Left ventricle myocardium inferior (tissue), 1 donor: Measurements from ENCODE around the gene ADAMTSL3. TPM values are rescaled to one million over a fixed set of nuclear protein-coding genes. Genes with fewer than 3 reads are reported as not detected.

Experiments
- DNase-seq: peaks from one replicate; pipeline ENCODE4 v3.0.0-alpha.2; 2020
- H3K27ac ChIP-seq: fragments of 200-600 bp; replicated peaks from 2 replicates; pipeline ENCODE4 v1.8.0; 2021
- H3K27me3 ChIP-seq: fragments of 200-600 bp; 2 replicates; pipeline ENCODE4 v1.8.0; 2021; ENCODE audit warnings: low read depth
- H3K36me3 ChIP-seq: fragments of 200-600 bp; 2 replicates; pipeline ENCODE4 v1.8.0; 2021
- H3K4me1 ChIP-seq: fragments of 200-600 bp; 2 replicates; pipeline ENCODE4 v1.8.0; 2021
- H3K4me3 ChIP-seq: fragments of 200-600 bp; 2 replicates; pipeline ENCODE4 v1.8.0; 2021; ENCODE audit warnings: mild to moderate bottlenecking, moderate library complexity
- H3K9me3 ChIP-seq: fragments of 200-600 bp; replicated peaks from 2 replicates; pipeline ENCODE4 v1.8.0; 2021
- intact Hi-C: fragments of 100-400 bp; cut with micrococcal nuclease; formaldehyde crosslinking; loops from one replicate; pipeline ENCODE4 v1.11.0; 2022
- total RNA-seq: library from RNA; stranded (reverse); fragmentation: NEBNext Ultra II Directional; extraction: Animal tissue kit (Norgen Biotek cat#: 25700); gene quantifications from one replicate; pipeline ENCODE4 v1.2.1, GENCODE V29; 2021
- TF ChIP-seq, protein P1 (sequence below): fragments of 200-600 bp; IDR thresholded peaks from 2 replicates; pipeline ENCODE4 v1.8.0; 2021; ENCODE audit warnings: antibody characterized with exemption, mild to moderate bottlenecking, borderline replicate concordance
- donor health status: DM: no; HTN: yes; CAD: no; lungs with severe emphysema.

The ADAMTSL3 gene
- total RNA-seq, 1 donor from 2014 or later, result 11.9 TPM

DNA sequence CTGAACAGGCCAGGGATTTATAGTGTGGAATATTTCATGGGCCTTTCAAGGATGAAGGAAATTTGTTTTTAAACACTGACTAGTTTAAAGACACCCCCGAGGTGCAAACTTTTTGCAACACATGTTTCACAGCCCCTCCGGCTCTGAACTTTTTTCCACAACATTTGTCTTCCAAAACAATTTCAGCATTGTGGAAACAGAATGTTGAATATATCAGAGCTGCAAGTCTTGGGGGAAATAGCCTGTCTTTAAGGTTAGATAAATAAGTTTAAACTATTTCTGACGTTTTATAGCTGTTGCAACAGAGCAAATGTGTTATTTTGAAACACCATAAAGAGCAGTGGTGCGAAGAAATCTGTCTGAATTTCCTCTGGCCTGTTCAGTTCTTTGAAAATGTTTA, 352.5 kb downstream of the ADAMTSL3 start:
- H3K36me3 ChIP-seq, result no peaks in the 10 kb centered on the region

DNA sequence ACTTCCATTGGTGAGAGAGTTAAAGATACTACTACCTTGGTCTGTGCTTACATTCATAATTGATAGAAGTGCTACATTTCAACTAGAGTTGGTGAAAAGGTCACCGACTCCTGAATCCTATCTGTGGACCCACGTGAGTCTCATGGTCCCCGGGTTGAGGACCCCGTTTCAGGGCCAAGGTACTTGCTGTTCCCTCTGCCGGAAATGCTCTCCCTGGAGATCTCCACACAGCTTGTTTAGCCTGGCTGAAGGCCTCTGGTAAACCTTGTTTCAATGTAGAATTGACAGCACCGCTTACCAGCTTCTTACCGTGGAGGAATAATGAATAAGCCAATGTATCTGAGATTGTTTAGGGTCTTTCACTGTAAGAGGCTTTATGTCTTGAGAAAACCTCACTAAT, 355.7 kb downstream of the ADAMTSL3 start:
- H3K27me3 ChIP-seq, result no peaks in the 10 kb centered on the region
- peaks cover 17% of the 10 kb centered on the region for H3K9me3 ChIP-seq
- H3K4me1 ChIP-seq, result peaks cover 5% of the 10 kb centered on the region
- no peak overlapping the region for H3K4me3 ChIP-seq
- intact Hi-C loops, result no loop called here
- peak overlapping the region; percentile 27 for H3K27ac ChIP-seq
- peak; percentile 21 for DNase-seq
- H3K36me3 ChIP-seq, result peaks cover 6% of the 10 kb centered on the region
- TF ChIP-seq, protein P1, sequence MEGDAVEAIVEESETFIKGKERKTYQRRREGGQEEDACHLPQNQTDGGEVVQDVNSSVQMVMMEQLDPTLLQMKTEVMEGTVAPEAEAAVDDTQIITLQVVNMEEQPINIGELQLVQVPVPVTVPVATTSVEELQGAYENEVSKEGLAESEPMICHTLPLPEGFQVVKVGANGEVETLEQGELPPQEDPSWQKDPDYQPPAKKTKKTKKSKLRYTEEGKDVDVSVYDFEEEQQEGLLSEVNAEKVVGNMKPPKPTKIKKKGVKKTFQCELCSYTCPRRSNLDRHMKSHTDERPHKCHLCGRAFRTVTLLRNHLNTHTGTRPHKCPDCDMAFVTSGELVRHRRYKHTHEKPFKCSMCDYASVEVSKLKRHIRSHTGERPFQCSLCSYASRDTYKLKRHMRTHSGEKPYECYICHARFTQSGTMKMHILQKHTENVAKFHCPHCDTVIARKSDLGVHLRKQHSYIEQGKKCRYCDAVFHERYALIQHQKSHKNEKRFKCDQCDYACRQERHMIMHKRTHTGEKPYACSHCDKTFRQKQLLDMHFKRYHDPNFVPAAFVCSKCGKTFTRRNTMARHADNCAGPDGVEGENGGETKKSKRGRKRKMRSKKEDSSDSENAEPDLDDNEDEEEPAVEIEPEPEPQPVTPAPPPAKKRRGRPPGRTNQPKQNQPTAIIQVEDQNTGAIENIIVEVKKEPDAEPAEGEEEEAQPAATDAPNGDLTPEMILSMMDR, result no peak

More for the DNA sequence above, 352.5 kb downstream of the ADAMTSL3 start:
- Histone ChIP-seq H3K27ac (peak overlapping the region; percentile 31), H3K4me1 (peaks cover 5% of the 10 kb centered on the region), H3K4me3 (no peak overlapping the region), H3K27me3 (no peaks in the 10 kb centered on the region), H3K9me3 (peaks cover 3% of the 10 kb centered on the region)
- DNase-seq, result no peak
- TF ChIP-seq, protein P1, result no peak
- intact Hi-C loops, result no loop called here

DNA sequence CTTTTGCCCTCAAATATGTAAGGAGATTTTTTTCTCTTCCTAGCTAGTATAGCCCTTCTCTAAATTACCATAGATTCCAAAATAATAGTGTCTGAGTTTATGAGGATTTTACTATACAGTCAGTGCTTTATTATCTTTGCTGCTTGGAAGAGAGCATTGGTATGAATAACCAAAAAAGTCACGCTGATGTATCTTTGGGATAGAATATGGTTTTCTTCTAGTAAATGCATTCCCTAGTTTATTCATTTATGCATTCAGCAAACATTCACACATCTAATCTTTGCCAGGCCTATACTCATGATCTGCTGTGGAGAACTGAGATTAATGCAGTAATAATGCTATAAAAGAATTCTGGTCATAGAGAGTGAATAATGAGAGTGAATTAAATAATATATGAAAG, 356.3 kb downstream of the ADAMTSL3 start:
- DNase-seq, result no peak
- intact Hi-C loops, result no loop called here
- Histone ChIP-seq H3K36me3 (peaks cover 9% of the 10 kb centered on the region), H3K9me3 (peaks cover 17% of the 10 kb centered on the region), H3K4me1 (peaks cover 5% of the 10 kb centered on the region), H3K4me3 (no peak overlapping the region), H3K27me3 (no peaks in the 10 kb centered on the region), H3K27ac (no peak overlapping the region)
- TF ChIP-seq, protein P1, result no peak

DNA sequence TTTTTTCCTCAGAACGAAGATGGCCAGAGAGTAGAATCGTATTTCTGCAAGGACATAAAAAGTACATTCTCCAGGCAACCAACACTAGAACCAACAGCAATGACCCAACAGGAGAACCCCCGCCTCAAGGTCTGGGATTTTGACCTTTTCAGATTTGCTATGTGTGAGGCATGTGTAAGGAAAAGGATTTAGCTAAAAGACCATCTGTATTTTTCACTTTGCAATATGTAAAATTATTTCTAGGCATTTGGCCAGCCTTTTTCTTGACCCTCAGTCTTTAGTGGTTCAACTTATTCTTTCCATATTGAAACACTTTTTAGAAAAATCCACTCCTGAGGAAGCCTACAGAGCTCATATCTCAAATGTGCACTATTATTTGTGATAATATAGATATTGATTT, 362.4 kb downstream of the ADAMTSL3 start:
- H3K27ac ChIP-seq, result no peak overlapping the region
- TF ChIP-seq, protein P1, result no peak
- no peak for DNase-seq
- intact Hi-C loops, result no loop called here
- no peaks in the 10 kb centered on the region for H3K4me1 ChIP-seq
- no peak overlapping the region for H3K4me3 ChIP-seq
- peaks cover 23% of the 10 kb centered on the region for H3K36me3 ChIP-seq
- no peaks in the 10 kb centered on the region for H3K27me3 ChIP-seq
- peaks cover 15% of the 10 kb centered on the region for H3K9me3 ChIP-seq

DNA sequence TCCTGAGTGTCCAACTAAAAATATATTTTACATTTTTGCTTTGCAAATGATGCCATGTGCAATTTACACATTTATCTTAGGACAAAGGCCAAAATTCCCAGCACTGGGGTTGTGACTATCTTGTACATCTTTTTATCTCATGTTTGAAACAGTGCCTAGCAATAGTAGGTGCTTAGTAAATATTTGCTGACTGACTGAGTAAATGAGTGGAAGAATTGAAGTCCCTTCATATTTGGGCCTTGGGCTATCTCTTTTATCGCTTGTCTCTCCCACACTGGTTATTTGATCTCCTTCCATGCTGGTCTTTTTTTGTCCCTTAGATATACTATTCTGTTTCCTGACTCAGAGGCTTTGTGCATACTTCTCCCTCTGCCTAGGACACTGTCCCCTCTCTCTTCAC, 368.6 kb downstream of the ADAMTSL3 start:
- Histone ChIP-seq H3K27ac (no peak overlapping the region), H3K36me3 (peaks cover 30% of the 10 kb centered on the region), H3K4me1 (no peaks in the 10 kb centered on the region), H3K27me3 (no peaks in the 10 kb centered on the region), H3K4me3 (no peak overlapping the region), H3K9me3 (no peaks in the 10 kb centered on the region)
- DNase-seq, result no peak
- intact Hi-C loops, result loop anchor here (10.0 kb wide), 1 partner anchor 288 kb away; no protein-coding TSS in a partner anchor
- TF ChIP-seq, protein P1, result no peak
